Measurements from ENCODE around the gene NUAK2.
"Not testable (repeated sequence)": the region's sequence is repeated elsewhere in the genome, so short reads cannot be mapped to it uniquely, and the experiment has no call there.

NUAK2 gene

GRCh38 chr1:205321162-205321958 lies at the start of gene NUAK2:
TSS of gene NUAK2 (minus strand) at chr1:205321745. CDS start at chr1:205321628, 117 bp downstream.
- DNase-seq: peak; percentile 89

DNA sequence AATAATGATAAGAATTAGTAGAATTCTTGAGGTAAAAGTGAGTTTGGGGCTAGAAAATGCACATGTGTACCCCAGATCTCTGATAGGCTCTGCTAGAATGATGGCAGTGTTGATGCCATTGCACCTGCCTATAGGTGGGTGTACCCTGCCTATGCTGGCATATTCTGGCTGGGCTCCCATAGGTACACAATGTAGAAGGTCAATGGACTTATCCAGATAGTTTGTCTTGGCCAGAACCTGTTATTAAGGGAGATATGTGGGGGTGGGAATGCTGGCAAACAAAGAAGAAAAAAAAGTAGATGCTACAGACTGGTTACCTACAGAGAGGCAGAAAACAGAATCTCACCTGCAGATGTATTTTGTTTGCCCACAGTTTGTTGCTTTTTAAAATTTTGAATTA lies 49.2 kb upstream of the NUAK2 start:
- no peak for DNase-seq

DNA sequence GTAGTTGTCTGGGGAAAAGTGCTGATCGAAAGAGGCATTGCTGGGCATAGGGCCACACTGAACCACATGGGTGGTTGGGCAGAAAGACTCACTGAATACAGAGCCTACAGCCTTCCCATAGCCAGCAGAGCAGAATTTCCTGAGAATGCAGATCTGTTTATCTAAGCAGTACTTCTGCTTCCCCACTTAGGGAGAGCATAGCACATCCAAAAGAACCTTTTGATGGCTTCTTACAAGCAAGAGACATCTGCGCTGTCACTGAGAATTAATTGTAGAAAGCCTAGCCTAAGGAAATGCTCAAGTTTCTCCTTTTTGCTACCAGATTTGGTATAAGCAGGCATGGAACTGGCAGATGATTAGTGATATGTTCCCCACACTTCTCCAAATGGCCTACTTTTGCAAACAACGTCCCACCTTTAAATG lies 48.2 kb upstream of the NUAK2 start:
- no peak for DNase-seq

DNA sequence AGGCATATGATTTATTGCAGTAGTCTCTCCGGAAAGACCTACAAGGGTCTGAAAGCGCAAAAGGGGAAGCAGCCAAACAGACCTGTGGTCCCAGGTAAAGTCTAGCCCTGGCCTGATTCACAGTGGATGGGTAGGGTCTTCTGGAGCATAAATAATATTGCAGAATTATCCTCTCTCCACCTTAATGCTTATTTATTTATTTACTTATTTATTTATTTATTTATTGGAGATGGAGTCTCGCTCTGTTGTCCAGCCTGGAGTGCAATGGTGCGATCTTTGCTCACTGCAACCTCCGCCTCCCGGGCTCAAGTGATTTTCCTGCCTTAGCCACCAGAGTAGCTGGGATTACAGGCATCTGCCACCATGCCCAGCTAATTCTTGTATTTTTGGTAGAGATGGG lies 46.9 kb upstream of the NUAK2 start:
- no peak for DNase-seq

DNA sequence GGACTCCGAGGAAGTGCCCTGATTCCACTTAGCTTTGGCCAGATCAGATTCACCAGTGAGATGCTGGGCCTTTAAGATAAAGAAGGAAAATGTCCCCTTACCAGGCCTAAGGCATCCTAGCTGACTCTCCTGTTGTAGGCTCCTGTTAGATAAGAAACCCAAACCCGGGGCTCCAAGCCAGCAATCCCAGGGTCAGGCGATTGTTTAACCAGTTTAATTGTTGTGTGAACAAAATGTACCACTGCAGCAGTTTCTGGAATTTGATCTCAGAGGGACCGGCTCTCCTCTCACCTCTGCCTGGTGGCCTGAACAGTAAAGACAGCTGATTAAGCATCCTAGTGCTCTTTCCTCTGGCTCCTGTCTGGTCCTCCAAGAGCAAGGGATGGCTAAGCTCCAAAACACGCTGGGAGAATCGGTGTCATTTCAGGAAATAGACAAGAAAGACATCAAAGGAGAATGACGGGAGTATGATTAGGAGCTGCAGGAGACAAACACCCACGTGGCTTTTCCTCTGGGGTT lies 44.5 kb upstream of the NUAK2 start:
- no peak for DNase-seq

GRCh38 chr1:205365086-205365485 lies 43.5 kb upstream of the NUAK2 start:
- not testable (repeated sequence) for DNase-seq

- no peak for DNase-seq
Observed at GRCh38 chr1:205360891-205361290, 39.3 kb upstream of the NUAK2 start.

DNA sequence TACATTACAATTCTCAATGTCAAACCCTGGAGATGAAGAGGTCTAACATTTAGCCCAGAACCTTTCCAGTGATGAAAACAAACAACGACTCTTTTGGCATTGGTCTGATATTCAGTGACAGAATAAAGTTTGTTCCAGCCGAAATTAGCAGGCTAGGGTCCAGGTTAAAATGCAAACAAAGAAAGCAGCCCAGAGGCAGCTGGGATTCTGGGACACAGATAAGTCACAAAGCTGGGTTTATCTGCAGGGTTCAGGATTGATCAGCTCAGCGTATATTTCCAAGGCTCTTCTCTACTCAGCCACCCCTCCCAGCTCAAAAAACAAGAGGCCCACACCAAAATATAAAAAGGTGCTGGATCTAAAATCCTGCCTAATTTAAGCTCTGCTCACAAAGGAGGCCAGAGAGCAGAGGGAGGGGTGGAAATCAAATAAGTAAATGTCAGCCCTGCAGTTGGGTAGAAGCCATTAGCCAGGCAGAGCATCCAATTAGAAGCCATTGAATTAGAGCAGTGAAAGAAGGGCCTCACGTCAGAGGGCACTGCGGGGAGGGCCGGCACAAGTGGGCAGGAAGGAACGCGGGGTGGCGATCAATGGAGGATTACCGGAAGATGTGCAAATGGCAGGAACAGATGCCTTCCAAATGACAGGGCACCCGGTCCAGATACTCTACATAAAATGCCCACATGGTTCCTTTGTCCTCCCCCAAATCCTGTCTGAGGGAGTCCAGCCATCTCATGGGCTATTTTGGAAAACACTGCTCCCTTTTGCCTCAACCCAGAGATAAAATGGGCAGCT lies 38.4 kb upstream of the NUAK2 start:
- DNase-seq: no peak

DNA sequence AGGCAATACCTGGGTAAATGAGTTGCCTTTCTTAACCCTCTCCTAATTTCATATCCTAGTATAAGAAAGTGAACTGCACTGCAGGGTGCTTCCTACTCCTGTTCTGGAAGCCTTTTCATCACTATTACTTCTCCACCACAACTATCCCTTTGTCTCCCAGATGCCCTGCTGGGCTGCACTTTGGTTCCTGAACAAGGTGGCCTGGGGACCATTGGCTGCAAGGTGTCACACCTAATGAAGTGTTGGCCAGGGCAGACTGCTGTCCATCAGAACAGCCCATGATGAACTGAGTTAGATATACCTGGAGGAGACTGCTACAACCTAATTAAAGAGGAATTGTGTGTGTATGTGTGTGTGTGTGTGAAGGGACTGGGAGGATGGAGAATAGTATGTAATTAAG lies 37.0 kb upstream of the NUAK2 start:
- DNase-seq: no peak

- no peak for DNase-seq
Observed at GRCh38 chr1:205357567-205357966, 36.0 kb upstream of the NUAK2 start.

GRCh38 chr1:205356440-205357139 lies 35.0 kb upstream of the NUAK2 start, which contains the start of gene KLHDC8A:
TSS of gene KLHDC8A (minus strand) at chr1:205356922. CDS start at chr1:205343604, 13,318 bp downstream.
- DNase-seq: peak; percentile 79

GRCh38 chr1:205355075-205355453 lies 33.5 kb upstream of the NUAK2 start:
- no peak for DNase-seq

GRCh38 chr1:205354259-205355074 lies 32.9 kb upstream of the NUAK2 start:
- peak; percentile 59 for DNase-seq

GRCh38 chr1:205353612-205354011 lies 32.1 kb upstream of the NUAK2 start:
- no peak for DNase-seq

- DNase-seq: no peak
Observed at GRCh38 chr1:205353191-205353590, 31.6 kb upstream of the NUAK2 start.

DNA sequence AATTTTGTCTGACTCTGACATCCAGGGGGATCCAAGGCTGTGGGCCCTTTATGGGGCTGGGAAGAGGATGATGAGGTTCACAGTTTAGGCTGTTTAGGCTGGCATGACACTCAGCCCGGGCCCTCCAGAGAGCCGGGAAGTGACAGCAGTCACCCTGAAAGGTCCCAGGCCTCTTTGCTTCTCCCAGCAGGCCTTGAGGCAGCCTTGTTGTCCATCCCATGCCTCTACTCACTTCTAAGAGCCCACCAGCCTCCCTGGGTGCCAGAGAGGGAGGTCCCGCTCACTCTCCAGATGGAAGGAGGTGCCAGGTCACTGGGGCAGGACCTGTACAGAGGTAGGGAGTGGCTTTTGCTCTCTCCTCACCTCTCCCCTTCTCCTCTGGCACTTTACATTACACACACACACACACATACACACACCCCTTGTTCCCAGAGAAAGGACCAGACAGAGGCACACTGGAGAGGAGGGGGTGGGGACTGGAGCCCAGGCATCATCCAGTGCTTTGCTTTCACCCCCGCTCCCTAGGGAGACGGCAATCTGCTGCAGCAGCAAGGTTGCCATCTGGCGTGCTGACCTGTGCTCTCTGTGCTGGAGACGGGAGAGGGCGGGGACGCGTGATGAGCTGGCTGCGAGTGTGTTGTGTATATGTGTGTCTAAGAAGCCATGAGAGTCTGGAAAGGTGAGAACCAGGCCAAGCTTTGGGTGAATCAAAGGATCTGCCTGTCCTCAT lies 30.6 kb upstream of the NUAK2 start:
- DNase-seq: no peak

- DNase-seq: no peak
Observed at GRCh38 chr1:205350691-205351141, 29.2 kb upstream of the NUAK2 start.

GRCh38 chr1:205350124-205350523 lies 28.6 kb upstream of the NUAK2 start:
- DNase-seq: no peak

DNA sequence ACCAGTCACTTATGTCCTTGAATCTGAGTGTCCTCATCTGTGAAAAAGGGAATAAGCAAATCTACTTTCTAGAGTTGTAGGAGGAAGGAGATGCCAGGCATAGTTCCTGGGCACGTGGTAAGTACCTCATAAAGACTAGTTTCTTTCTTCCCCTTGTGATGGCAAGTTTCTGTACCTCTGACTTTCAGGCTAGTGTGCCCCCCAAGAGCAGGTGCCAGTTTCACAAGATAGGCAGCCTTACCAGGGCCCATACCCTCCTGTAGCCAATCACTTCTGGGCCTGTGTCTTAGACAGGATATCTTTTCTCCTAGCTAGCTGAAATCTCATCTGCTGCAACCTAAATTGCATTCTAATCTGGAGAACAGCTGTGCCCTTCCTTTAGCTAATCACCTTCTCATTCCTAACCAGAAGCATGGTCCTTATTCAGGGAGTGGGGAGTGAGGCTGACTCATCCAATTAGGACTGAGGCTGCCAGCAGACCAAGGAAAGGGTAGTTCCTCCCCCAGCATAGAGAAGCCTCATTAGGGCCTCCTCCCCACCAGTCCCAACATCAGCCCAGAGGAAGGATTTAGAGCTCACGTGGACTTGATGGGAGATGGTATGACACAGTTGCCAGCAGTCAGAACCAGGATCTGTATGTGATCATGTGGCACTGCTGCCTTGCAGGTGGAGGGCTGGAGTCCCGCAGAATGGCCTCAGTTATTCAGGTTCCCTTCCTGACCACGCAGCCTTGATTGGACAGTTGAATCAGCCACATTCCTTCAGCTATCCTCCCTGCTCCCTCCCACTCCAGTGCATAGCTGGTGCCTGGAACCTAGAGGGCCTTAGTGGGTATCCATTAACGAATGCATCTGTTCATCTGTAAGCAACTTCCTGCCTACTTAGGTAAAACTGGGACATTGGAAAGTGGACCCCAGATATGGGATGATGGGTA lies 27.3 kb upstream of the NUAK2 start:
- no peak for DNase-seq

DNA sequence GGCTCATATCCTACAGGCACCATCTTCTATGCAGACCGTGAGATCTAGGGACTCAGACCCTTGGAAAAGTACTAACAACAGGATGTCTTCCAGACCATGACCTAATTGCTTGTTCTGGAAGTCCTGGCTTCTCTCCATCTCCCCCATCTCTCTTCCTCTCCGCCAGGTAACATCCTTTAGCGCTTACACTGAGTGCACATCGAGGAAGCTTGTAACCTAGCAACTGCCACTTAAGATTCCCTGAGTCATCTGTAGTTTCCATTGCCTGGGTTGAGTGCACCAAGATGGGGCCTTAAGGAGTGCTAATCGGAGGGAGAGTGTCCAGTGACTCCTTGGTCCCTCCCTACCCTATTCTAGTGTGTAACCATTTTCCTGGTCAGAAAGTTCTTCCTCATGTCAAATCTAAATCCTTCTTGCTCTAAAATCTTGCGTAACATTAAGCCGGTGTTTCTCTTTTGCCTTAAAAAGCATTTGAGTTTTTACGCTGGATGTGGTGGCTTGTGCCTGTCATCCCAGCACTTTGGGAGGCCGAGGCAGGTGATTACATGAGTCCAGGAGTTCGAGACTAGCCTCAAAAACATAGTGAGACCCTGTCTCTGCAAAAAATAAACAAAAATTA lies 25.5 kb upstream of the NUAK2 start:
- no peak for DNase-seq
